ENCODE results near the gene RGCC. TPM values are rescaled to one million over a fixed set of nuclear protein-coding genes. Genes with fewer than 3 reads are reported as not detected.

The RGCC gene
- total RNA-seq, 1 donor from 2014 or later: 1.6 TPM

- TF ChIP-seq CTCF (IDR thresholded peaks at IDR 0.05): no peak
These were observed 10.1 kb downstream of the RGCC start for GRCh38 chr13:41467425-41467945.

GRCh38 chr13:41468631-41469030 is 11.3 kb downstream of the RGCC start:
- H3K27me3 Mint-ChIP-seq (ENCODE audit: unreplicated experiment): peaks cover 39% of the 10 kb centered on the region
- peaks cover 3% of the 10 kb centered on the region for H3K9me3 Mint-ChIP-seq (ENCODE audit: unreplicated experiment)

More at GRCh38 chr13:41467425-41467945, 10.1 kb downstream of the RGCC start:
- DNase-seq (ENCODE audit: extremely low spot score, unreplicated experiment): no peak
- no peaks in the 10 kb centered on the region for H3K4me1 Mint-ChIP-seq (ENCODE audit: unreplicated experiment)
- no peak overlapping the region for H3K4me3 Mint-ChIP-seq (ENCODE audit: unreplicated experiment)
- peaks cover 40% of the 10 kb centered on the region for H3K27me3 Mint-ChIP-seq (ENCODE audit: unreplicated experiment)
- no peaks in the 10 kb centered on the region for H3K9me3 Mint-ChIP-seq (ENCODE audit: unreplicated experiment)
- no peaks in the 10 kb centered on the region for H3K36me3 Mint-ChIP-seq (ENCODE audit: unreplicated experiment)
- H3K27ac Mint-ChIP-seq (ENCODE audit: unreplicated experiment): no peak overlapping the region

GRCh38 chr13:41470196-41470595 is 12.8 kb downstream of the RGCC start:
- Mint-ChIP-seq H3K4me3 (ENCODE audit: unreplicated experiment) (no peak overlapping the region), H3K27me3 (ENCODE audit: unreplicated experiment) (peaks cover 42% of the 10 kb centered on the region), H3K27ac (ENCODE audit: unreplicated experiment) (no peak overlapping the region), H3K4me1 (ENCODE audit: unreplicated experiment) (no peaks in the 10 kb centered on the region), H3K36me3 (ENCODE audit: unreplicated experiment) (no peaks in the 10 kb centered on the region), H3K9me3 (ENCODE audit: unreplicated experiment) (peaks cover 6% of the 10 kb centered on the region)
- no peak for DNase-seq (ENCODE audit: extremely low spot score, unreplicated experiment)
- TF ChIP-seq CTCF (IDR thresholded peaks at IDR 0.05): no peak

More at GRCh38 chr13:41468631-41469030, 11.3 kb downstream of the RGCC start:
- DNase-seq (ENCODE audit: extremely low spot score, unreplicated experiment): no peak
- Mint-ChIP-seq H3K36me3 (ENCODE audit: unreplicated experiment) (no peaks in the 10 kb centered on the region), H3K4me1 (ENCODE audit: unreplicated experiment) (no peaks in the 10 kb centered on the region), H3K27ac (ENCODE audit: unreplicated experiment) (no peak overlapping the region), H3K4me3 (ENCODE audit: unreplicated experiment) (no peak overlapping the region)
- no peak for TF ChIP-seq CTCF (IDR thresholded peaks at IDR 0.05)

- TF ChIP-seq CTCF (IDR thresholded peaks at IDR 0.05): no peak
- H3K9me3 Mint-ChIP-seq (ENCODE audit: unreplicated experiment): peaks cover 12% of the 10 kb centered on the region
- H3K4me3 Mint-ChIP-seq (ENCODE audit: unreplicated experiment): no peak overlapping the region
- H3K27me3 Mint-ChIP-seq (ENCODE audit: unreplicated experiment): peaks cover 52% of the 10 kb centered on the region
- no peak overlapping the region for H3K27ac Mint-ChIP-seq (ENCODE audit: unreplicated experiment)
- no peaks in the 10 kb centered on the region for H3K36me3 Mint-ChIP-seq (ENCODE audit: unreplicated experiment)
- H3K4me1 Mint-ChIP-seq (ENCODE audit: unreplicated experiment): no peaks in the 10 kb centered on the region
- no peak for DNase-seq (ENCODE audit: extremely low spot score, unreplicated experiment)
These were observed 14.4 kb downstream of the RGCC start for GRCh38 chr13:41471785-41472184.

- DNase-seq (ENCODE audit: extremely low spot score, unreplicated experiment): peak; percentile 27
- Mint-ChIP-seq H3K9me3 (ENCODE audit: unreplicated experiment) (peaks cover 27% of the 10 kb centered on the region), H3K4me3 (ENCODE audit: unreplicated experiment) (no peak overlapping the region), H3K4me1 (ENCODE audit: unreplicated experiment) (no peaks in the 10 kb centered on the region), H3K27ac (ENCODE audit: unreplicated experiment) (no peak overlapping the region), H3K27me3 (ENCODE audit: unreplicated experiment) (peaks cover 53% of the 10 kb centered on the region), H3K36me3 (ENCODE audit: unreplicated experiment) (no peaks in the 10 kb centered on the region)
- no peak for TF ChIP-seq CTCF (IDR thresholded peaks at IDR 0.05)
These were observed 29.9 kb downstream of the RGCC start for GRCh38 chr13:41487222-41487621.

Measured in osteocyte (in vitro differentiated cells).